AG10803 (cell line): ENCODE results near the gene ADAMTS15.

Experiments
- DNase-seq: peaks from one replicate; pipeline ENCODE4 v3.0.0; 2010; ENCODE audit warnings: low read depth
- H3K4me3 ChIP-seq: 2 replicates; pipeline ENCODE4 v1.5.1; 2011; ENCODE audit warnings: mild to moderate bottlenecking, low read length, control low read depth
- CTCF ChIP-seq: conservative IDR thresholded peaks from 2 replicates; pipeline ENCODE4 v1.5.1; 2011; ENCODE audit warnings: mild to moderate bottlenecking, low read length, control low read depth, inconsistent platforms

ADAMTS15 gene

GRCh38 chr11:130473056-130473794 lies 24.8 kb downstream of the ADAMTS15 start:
- no peak for DNase-seq

GRCh38 chr11:130473795-130474377 lies 25.4 kb downstream of the ADAMTS15 start:
- TF ChIP-seq CTCF = no peak
- no peak for DNase-seq
- H3K4me3 ChIP-seq = no peak overlapping the region

More at GRCh38 chr11:130473056-130473794, 24.8 kb downstream of the ADAMTS15 start:
- no peak overlapping the region for H3K4me3 ChIP-seq
- no peak for TF ChIP-seq CTCF

GRCh38 chr11:130474637-130475400 lies 26.4 kb downstream of the ADAMTS15 start:
- no peak overlapping the region for H3K4me3 ChIP-seq
- no peak for TF ChIP-seq CTCF
- DNase-seq = no peak

GRCh38 chr11:130475426-130476053 lies 27.1 kb downstream of the ADAMTS15 start:
- TF ChIP-seq CTCF = no peak
- H3K4me3 ChIP-seq = no peak overlapping the region
- DNase-seq = no peak

GRCh38 chr11:130476200-130476921 lies 27.9 kb downstream of the ADAMTS15 start:
- H3K4me3 ChIP-seq = no peak overlapping the region
- no peak for TF ChIP-seq CTCF

GRCh38 chr11:130476922-130477491 lies 28.6 kb downstream of the ADAMTS15 start:
- TF ChIP-seq CTCF = no peak
- DNase-seq = no peak
- no peak overlapping the region for H3K4me3 ChIP-seq

More at GRCh38 chr11:130476200-130476921, 27.9 kb downstream of the ADAMTS15 start:
- peak; percentile 67 for DNase-seq
